K562 (cell line): Measurements from ENCODE around the gene DTX1. TPM values are rescaled to one million over a fixed set of nuclear protein-coding genes. Genes with fewer than 3 reads are reported as not detected.

Experiments used
- ATAC-seq: fragments of 200-7000 bp; cut with Tn5 transposase; 3 replicates; pipeline ENCODE4 v1.9.1; 2020; ENCODE audit warnings: moderate library complexity
- BruUV-seq: library from RNA; stranded (reverse); fragments of 400-500 nt; replicated peaks from 2 replicates; lab custom pipeline; 2021; lab: Mats Ljungman, UMichigan
- CTCF ChIA-PET: fragments of 300-600 bp; formaldehyde crosslinking; extraction: SDS; loops from one replicate; lab custom pipeline; 2021; ENCODE audit warnings: low intra/inter-chr PET ratio; lab: Yijun Ruan, JAX
- POLR2A ChIA-PET: fragments of 300-600, 350-650 bp; sonication (Branson Sonifier 250); formaldehyde crosslinking; extraction: SDS; loops from one replicate; lab custom pipeline; 2021; ENCODE audit warnings: antibody characterized with exemption, inconsistent platforms; lab: Yijun Ruan, JAX
- DNase-seq, 4 experiments: peaks; one replicate each; pipeline versions ENCODE4 v3.0.0 to v3.0.0-alpha.2; 2011 to 2018; ENCODE audit warnings: low spot score in 3 of 4, mixed read lengths in 3 of 4; ENCODE audit errors: extremely low read depth in 1 of 4
- FAIRE-seq: peaks from 2 replicates; lab custom pipeline; 2011; peaks lifted over from hg19 to GRCh38; lab: Jason Lieb, UNC
- H2AFZ ChIP-seq: 2 replicates; pipeline ENCODE4 v1.6.0; 2011; ENCODE audit warnings: low read depth, low read length, control low read depth, inconsistent platforms
- H3K27ac ChIP-seq: fragments of 200-600 bp; 3 replicates; pipeline ENCODE4 v1.8.0; 2011; ENCODE audit warnings: low read depth, mild to moderate bottlenecking, control low read depth, inconsistent platforms, low read length, moderate library complexity, mixed read lengths; ENCODE audit errors: extremely low read depth
- H3K27me3 ChIP-seq, 2 experiments: fragments of 300-600 bp in 1 of 2; 2 replicates in 1 of 2; 3 replicates in 1 of 2; pipeline versions ENCODE4 v1.6.0 to v1.8.0; 2011; ENCODE audit warnings: inconsistent platforms in 2 of 2, low read length in 2 of 2, mild to moderate bottlenecking in 1 of 2, mixed read lengths in 1 of 2, moderate library complexity in 1 of 2; ENCODE audit not compliant: control insufficient read depth in 2 of 2, insufficient read depth in 2 of 2
- H3K36me3 ChIP-seq: fragments of 300-600 bp; 3 replicates; pipeline ENCODE4 v1.8.0; 2011; ENCODE audit warnings: mild to moderate bottlenecking, low read length, inconsistent platforms; ENCODE audit not compliant: control insufficient read depth, insufficient read depth
- H3K4me1 ChIP-seq, 2 experiments: fragments of 200-600 bp in 1 of 2; replicated peaks in 1 of 2; 2 replicates in 1 of 2; 3 replicates in 1 of 2; pipeline versions ENCODE4 v1.5.1 to v1.8.0; 2011; ENCODE audit warnings: inconsistent platforms in 2 of 2, low read length in 2 of 2, mild to moderate bottlenecking in 1 of 2, mixed read lengths in 1 of 2, moderate library complexity in 1 of 2; ENCODE audit not compliant: control insufficient read depth in 2 of 2, insufficient read depth in 2 of 2
- H3K4me2 ChIP-seq: 2 replicates; pipeline ENCODE4 v1.6.1; 2011; ENCODE audit warnings: low read length, control low read depth, inconsistent platforms, mixed read lengths; ENCODE audit not compliant: insufficient read depth
- H3K4me3 ChIP-seq: fragments of 200-600 bp; sonication (generic), shearing (Covaris generic); 2 replicates; pipeline ENCODE4 v1.5.1; 2016; ENCODE audit warnings: control low read depth, inconsistent platforms
- H3K79me2 ChIP-seq: fragments of 200-600 bp; 3 replicates; pipeline ENCODE4 v1.8.0; 2011; ENCODE audit warnings: low read length, inconsistent platforms; ENCODE audit not compliant: control insufficient read depth, insufficient read depth
- H3K9ac ChIP-seq, 2 experiments: 2 replicates each; pipeline versions ENCODE4 v1.6.0 to v1.6.1; 2011; ENCODE audit warnings: low read depth in 2 of 2, low read length in 2 of 2, control low read depth in 1 of 2, inconsistent platforms in 1 of 2, mild to moderate bottlenecking in 1 of 2, mixed read lengths in 1 of 2; ENCODE audit not compliant: insufficient read depth in 1 of 2
- H3K9me1 ChIP-seq: one replicate; pipeline ENCODE4 v1.6.0; 2011; ENCODE audit warnings: inconsistent platforms, mild to moderate bottlenecking, low read length, moderate library complexity; ENCODE audit not compliant: control insufficient read depth, insufficient read depth
- H3K9me3 ChIP-seq: replicated peaks from 2 replicates; pipeline ENCODE4 v1.5.1; 2011; ENCODE audit warnings: low read depth, low read length, inconsistent platforms; ENCODE audit not compliant: control insufficient read depth, insufficient read depth
- H4K20me1 ChIP-seq: replicated peaks from 2 replicates; pipeline ENCODE4 v1.6.1; 2011; ENCODE audit warnings: low read length, inconsistent platforms, mixed read lengths; ENCODE audit not compliant: control insufficient read depth, insufficient read depth
- BACH1 ChIP-seq: fragments of 200-800 bp; sonication (Bioruptor generic); IDR thresholded peaks from 2 replicates; pipeline ENCODE4 v1.6.1; 2016; ENCODE audit warnings: missing genetic modification characterization, missing compliant biosample characterization
- HNRNPUL1 ChIP-seq: fragments of 200-400 bp; formaldehyde crosslinking; IDR thresholded peaks from 2 replicates; pipeline ENCODE4 v1.6.1; 2017; ENCODE audit warnings: low read length
- KDM4B ChIP-seq, 2 experiments: fragments of 450-650 bp in 1 of 2; sonication (generic) in 1 of 2; IDR thresholded peaks; 2 replicates each; pipeline ENCODE4 v1.6.1; 2016 to 2017; ENCODE audit warnings: borderline replicate concordance in 2 of 2, antibody characterized with exemption in 1 of 2, low read depth in 1 of 2, mild to moderate bottlenecking in 1 of 2
- LEF1 ChIP-seq: fragments of 450-650 bp; IDR thresholded peaks from 2 replicates; pipeline ENCODE4 v1.6.1; 2016; ENCODE audit warnings: mild to moderate bottlenecking
- NR4A1 ChIP-seq, 2 experiments: fragments of 250-450 bp in 1 of 2; fragments of 450-650 bp in 1 of 2; sonication (Bioruptor Pico) in 1 of 2; IDR thresholded peaks; 2 replicates each; pipeline versions ENCODE4 v1.4.0 to v1.6.1; 2016 to 2020; ENCODE audit warnings: mild to moderate bottlenecking in 2 of 2, missing compliant biosample characterization in 1 of 2, missing genetic modification characterization in 1 of 2, moderate library complexity in 1 of 2
- OTX1 ChIP-seq: fragments of 450-650 bp; formaldehyde crosslinking; IDR thresholded peaks from 2 replicates; pipeline ENCODE4 v1.4.0; 2022; ENCODE audit warnings: mild to moderate bottlenecking
- XRCC4 ChIP-seq: IDR thresholded peaks from one replicate; pipeline ENCODE4 v1.6.1; 2011; ENCODE audit not compliant: insufficient read depth, insufficient read length; ENCODE audit errors: extremely low read depth
- ZNF436 ChIP-seq: fragments of 250-450, 450-650 bp; sonication (Bioruptor Pico); formaldehyde crosslinking; IDR thresholded peaks from 2 replicates; pipeline ENCODE4 v1.7.0; 2020; ENCODE audit warnings: mild to moderate bottlenecking
- ZNF695 ChIP-seq: fragments of 450-650 bp; formaldehyde crosslinking; IDR thresholded peaks from 2 replicates; pipeline ENCODE4 v1.4.0; 2020; ENCODE audit warnings: mild to moderate bottlenecking, moderate library complexity
- ZNF75A ChIP-seq: fragments of 450-650 bp; formaldehyde crosslinking; IDR thresholded peaks from 2 replicates; pipeline ENCODE4 v1.4.0; 2020; ENCODE audit warnings: mild to moderate bottlenecking
- ZSCAN32 ChIP-seq: fragments of 450-650 bp; formaldehyde crosslinking; IDR thresholded peaks from 2 replicates; pipeline ENCODE4 v1.4.0; 2020; ENCODE audit warnings: mild to moderate bottlenecking, moderate library complexity
- WGBS: fragments of 100-300 bp; shearing (Covaris generic); methylation state at CpG from one replicate; pipeline ENCODE4 v1.1.6; 2016; ENCODE audit warnings: low coverage, mixed read lengths; ENCODE audit not compliant: insufficient coverage; ENCODE audit errors: missing lambda C conversion rate; 5-methylcytosine and 5-hydroxymethylcytosine counted together
- in situ Hi-C: fragments of 300-500 bp; cut with MboI; formaldehyde crosslinking; loops from 4 replicates; pipeline ENCODE4 v1.15.0; 2018; ENCODE audit warnings: inconsistent platforms, mixed read lengths
- intact Hi-C: fragments of 100-400 bp; cut with micrococcal nuclease; formaldehyde crosslinking; loops from 2 replicates; pipeline ENCODE4 v1.14.2; 2022
- polyA plus RNA-seq, 8 experiments: library from polyadenylated mRNA; depleted of rRNA in 4 of 8; stranded (reverse) in 5 of 8; unstranded in 3 of 8; fragments of >200 nt; fragmentation: Nextera tagmentation in 2 of 8; fragmentation: Illumina TruSeq in 1 of 8; extraction: Ambion mirVana in 2 of 8; extraction: Trizol in 1 of 8; gene quantifications; 2 replicates each; pipeline versions ENCODE4 v1.2.1 to v1.2.3, GENCODE V29; 2011 to 2014; ENCODE audit warnings: inconsistent platforms in 1 of 8, missing spikeins in 1 of 8
- total RNA-seq, 7 experiments: library from RNA; depleted of rRNA in 6 of 7; stranded (reverse); fragments of >200 nt in 6 of 7; fragmentation: Illumina TruSeq in 2 of 7; extraction: Trizol in 2 of 7; gene quantifications; 2 replicates each; pipeline versions ENCODE4 v1.2.1 to v1.2.3, GENCODE V29; 2011 to 2021; ENCODE audit warnings: low replicate concordance in 1 of 7
- TF ChIP-seq, protein P1 (sequence below), 3 experiments: IDR thresholded peaks in 2 of 3; conservative IDR thresholded peaks in 1 of 3; 2 replicates each; pipeline ENCODE4 v1.5.1; 2011 to 2012; ENCODE audit warnings: low read length in 3 of 3, mild to moderate bottlenecking in 3 of 3, control low read depth in 2 of 3, improper control_type of control experiment in 1 of 3, inconsistent platforms in 1 of 3, low read depth in 1 of 3, mixed read lengths in 1 of 3, moderate library complexity in 1 of 3; ENCODE audit not compliant: insufficient read depth in 2 of 3
- TF ChIP-seq, protein P2 (sequence below), 3 experiments: fragments of 200-800 bp in 1 of 3; sonication (Bioruptor generic) in 1 of 3; sonication (generic) in 1 of 3; formaldehyde crosslinking in 1 of 3; IDR thresholded peaks; 2 replicates each; pipeline versions ENCODE4 v1.6.1 to v1.8.0; 2016 to 2022; ENCODE audit warnings: mild to moderate bottlenecking in 2 of 3, missing compliant biosample characterization in 2 of 3, missing genetic modification characterization in 2 of 3, missing genetic modification reagents in 1 of 3
- TF ChIP-seq, protein P3 (sequence below): fragments of 450-650 bp; formaldehyde crosslinking; IDR thresholded peaks from 2 replicates; pipeline ENCODE4 v1.4.0; 2020; ENCODE audit warnings: mild to moderate bottlenecking, moderate library complexity

Gene DTX1
- total and polyA plus RNA-seq, 9 of the 15 experiments (the other 6 are each of a cell fraction or from before 2014, with no cell fraction given): not detected

DNA sequence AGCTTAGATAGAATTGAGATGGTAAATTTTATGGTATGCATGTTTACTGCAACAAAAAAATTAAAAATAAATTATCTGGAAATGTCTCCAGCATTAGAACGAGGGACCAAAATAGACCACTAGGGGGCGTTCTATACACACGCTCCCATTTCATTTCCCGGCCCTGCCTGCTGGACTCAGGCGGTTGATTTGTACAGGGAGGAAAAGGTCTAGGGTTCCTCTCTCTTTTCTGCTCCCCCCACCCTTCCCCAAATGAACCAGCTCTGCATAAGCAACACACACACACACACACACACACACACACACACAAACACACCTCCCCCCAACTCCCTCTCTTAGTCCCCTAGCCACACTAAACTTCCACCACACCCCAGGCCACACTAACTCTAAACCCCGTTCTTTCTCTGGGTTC lies 7.8 kb upstream of the DTX1 start (continued):
- TF ChIP-seq, protein P1, sequence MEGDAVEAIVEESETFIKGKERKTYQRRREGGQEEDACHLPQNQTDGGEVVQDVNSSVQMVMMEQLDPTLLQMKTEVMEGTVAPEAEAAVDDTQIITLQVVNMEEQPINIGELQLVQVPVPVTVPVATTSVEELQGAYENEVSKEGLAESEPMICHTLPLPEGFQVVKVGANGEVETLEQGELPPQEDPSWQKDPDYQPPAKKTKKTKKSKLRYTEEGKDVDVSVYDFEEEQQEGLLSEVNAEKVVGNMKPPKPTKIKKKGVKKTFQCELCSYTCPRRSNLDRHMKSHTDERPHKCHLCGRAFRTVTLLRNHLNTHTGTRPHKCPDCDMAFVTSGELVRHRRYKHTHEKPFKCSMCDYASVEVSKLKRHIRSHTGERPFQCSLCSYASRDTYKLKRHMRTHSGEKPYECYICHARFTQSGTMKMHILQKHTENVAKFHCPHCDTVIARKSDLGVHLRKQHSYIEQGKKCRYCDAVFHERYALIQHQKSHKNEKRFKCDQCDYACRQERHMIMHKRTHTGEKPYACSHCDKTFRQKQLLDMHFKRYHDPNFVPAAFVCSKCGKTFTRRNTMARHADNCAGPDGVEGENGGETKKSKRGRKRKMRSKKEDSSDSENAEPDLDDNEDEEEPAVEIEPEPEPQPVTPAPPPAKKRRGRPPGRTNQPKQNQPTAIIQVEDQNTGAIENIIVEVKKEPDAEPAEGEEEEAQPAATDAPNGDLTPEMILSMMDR (IDR thresholded peaks at IDR 0.05 in 2 of 3, conservative IDR thresholded peaks at IDR 0.05 in 1 of 3; ENCODE audit: insufficient read depth in 2 of 3, low read depth in 1 of 3, low read length in 3 of 3): peak; percentile 76 to 94 (median 83)
- TF ChIP-seq OTX1: no peak
- TF ChIP-seq ZNF695 (CRISPR knock-in tag): no peak
- no peak for TF ChIP-seq HNRNPUL1

DNA sequence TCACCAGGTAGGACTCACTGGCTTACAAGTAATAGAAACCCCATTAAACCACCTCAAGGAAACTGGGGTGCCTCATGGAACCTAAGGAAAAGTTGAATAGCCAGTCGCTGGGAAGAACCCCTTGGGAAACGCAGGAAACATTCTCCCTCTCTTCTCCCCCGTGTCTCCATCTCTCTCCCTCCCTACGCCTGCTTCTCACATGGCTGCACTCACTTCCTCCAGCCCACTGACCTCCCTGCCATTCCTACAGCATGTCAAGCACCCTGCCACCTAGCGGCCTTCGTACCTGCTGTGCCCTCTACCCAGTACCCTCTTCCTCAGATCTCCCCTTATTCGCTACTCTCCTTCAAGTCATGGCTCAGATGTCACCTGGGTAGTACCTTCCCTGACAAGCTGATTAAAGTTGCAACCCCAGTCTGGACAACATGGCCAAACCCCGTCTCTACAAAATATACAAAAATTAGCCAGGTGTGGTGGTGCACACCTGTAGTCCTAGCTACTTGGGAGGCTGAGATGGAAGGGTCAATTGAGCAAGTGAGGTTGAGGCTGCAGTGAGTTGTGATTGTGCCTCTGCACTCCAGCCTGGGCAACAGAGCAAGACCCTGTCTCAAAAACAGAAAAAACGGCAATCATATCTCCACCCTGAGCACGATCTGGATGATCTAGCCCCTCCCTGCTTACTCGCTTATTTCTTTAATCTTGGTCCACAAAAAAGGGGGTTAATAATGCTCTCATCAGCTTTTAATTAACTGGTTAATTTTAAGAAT lies 6.4 kb upstream of the DTX1 start:
- Histone ChIP-seq H3K4me3 (no peak overlapping the region), H3K36me3 (no peaks in the 10 kb centered on the region), H2AFZ (no peak overlapping the region), H3K27ac (no peak overlapping the region), H3K79me2 (no peaks in the 10 kb centered on the region), H3K9me3 (no peaks in the 10 kb centered on the region), H3K9ac (no peak overlapping the region), H3K27me3 (peaks cover 0 to 14% of the 10 kb centered on the region in 2 experiments; a peak in 2 of 5 replicates), H3K9me1 (no peaks in the 10 kb centered on the region), H4K20me1 (peaks cover 6% of the 10 kb centered on the region; the same call in 1 of the 2 replicates), H3K4me1 (no peaks in the 10 kb centered on the region; a peak in 1 of 5 replicates), H3K4me2 (no peak overlapping the region)
- ATAC-seq (no peak), FAIRE-seq (no peak), DNase-seq (no peak)
- POLR2A ChIA-PET: no interaction called here
- CTCF ChIA-PET: interaction anchor here (0.6 to 1.4 kb wide), 3 partner anchors 48 to 863 kb away, joined by 3 read pairs; no protein-coding TSS in a partner anchor
- in situ Hi-C loops: loop anchor here (5.0 kb wide), 1 partner anchor 122 kb away; no protein-coding TSS in a partner anchor
- intact Hi-C loops: no loop called here
- no TSS peak for BruUV-seq
- WGBS: 3% methylated on average over 11 of the region's 11 CpGs
- TF ChIP-seq ZNF75A (CRISPR knock-in tag) (no peak), LEF1 (no peak), BACH1 (tag) (no peak), KDM4B (IDR thresholded peaks at IDR 0.05; ENCODE audit: borderline replicate concordance in 2 of 2, low read depth in 1 of 2) (no peak), ZSCAN32 (CRISPR knock-in tag) (no peak), ZNF436 (CRISPR knock-in tag) (no peak), XRCC4 (no peak), NR4A1 (CRISPR knock-in tag; IDR thresholded peaks at IDR 0.05) (no peak), NR4A1 (tag; IDR thresholded peaks at IDR 0.05) (no peak)
- TF ChIP-seq, protein P2, sequence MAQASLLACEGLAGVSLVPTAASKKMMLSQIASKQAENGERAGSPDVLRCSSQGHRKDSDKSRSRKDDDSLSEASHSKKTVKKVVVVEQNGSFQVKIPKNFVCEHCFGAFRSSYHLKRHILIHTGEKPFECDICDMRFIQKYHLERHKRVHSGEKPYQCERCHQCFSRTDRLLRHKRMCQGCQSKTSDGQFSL (CRISPR knock-in tag; IDR thresholded peaks at IDR 0.05): no peak
- TF ChIP-seq, protein P2 (tag; IDR thresholded peaks at IDR 0.05): no peak
- TF ChIP-seq, protein P3, sequence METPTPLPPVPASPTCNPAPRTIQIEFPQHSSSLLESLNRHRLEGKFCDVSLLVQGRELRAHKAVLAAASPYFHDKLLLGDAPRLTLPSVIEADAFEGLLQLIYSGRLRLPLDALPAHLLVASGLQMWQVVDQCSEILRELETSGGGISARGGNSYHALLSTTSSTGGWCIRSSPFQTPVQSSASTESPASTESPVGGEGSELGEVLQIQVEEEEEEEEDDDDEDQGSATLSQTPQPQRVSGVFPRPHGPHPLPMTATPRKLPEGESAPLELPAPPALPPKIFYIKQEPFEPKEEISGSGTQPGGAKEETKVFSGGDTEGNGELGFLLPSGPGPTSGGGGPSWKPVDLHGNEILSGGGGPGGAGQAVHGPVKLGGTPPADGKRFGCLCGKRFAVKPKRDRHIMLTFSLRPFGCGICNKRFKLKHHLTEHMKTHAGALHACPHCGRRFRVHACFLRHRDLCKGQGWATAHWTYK (CRISPR knock-in tag): no peak
